Measurements from ENCODE around the gene EPC2. TPM values are rescaled to one million over a fixed set of nuclear protein-coding genes. Genes with fewer than 3 reads are reported as not detected.
"Not testable (repeated sequence)": the region's sequence is repeated elsewhere in the genome, so short reads cannot be mapped to it uniquely, and the experiment has no call there.

Gene EPC2
- total RNA-seq, 1 donor from 2014 or later, result 36.2 TPM

GRCh38 chr2:148638543-148638942 is 6.0 kb upstream of the EPC2 start:
- intact Hi-C loops (cut with micrococcal nuclease), result no loop called here

DNA sequence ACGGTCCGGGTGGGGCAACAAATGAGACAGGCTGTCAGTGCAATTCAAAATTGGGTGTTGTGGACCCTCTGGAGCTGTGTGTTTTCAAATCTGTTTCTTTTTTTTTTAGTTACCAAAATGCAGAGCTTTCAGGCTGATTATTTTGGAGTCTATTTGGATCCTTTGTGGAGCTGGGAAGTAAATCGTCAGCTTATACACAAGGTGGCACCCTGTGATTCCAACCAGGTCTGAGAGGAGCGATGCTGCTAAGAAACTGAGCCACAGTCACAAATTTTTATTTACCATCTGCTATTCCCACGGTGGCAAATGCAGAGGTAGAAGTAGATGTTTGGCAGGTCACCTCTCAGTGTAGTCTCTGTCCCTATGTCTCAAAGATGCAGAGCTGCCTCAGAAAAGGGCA is 3.8 kb upstream of the EPC2 start:
- intact Hi-C loops (cut with micrococcal nuclease), result loop anchor here (5.0 to 10.0 kb wide), 2 partner anchors 796 to 1343 kb away; partner anchors contain the start of gene ACVR2A

GRCh38 chr2:148642112-148642744 is 2.3 kb upstream of the EPC2 start:
- intact Hi-C loops (cut with micrococcal nuclease), result loop anchor here (5.0 to 10.0 kb wide), 2 partner anchors 797 to 1345 kb away; partner anchors contain the start of gene ACVR2A

DNA sequence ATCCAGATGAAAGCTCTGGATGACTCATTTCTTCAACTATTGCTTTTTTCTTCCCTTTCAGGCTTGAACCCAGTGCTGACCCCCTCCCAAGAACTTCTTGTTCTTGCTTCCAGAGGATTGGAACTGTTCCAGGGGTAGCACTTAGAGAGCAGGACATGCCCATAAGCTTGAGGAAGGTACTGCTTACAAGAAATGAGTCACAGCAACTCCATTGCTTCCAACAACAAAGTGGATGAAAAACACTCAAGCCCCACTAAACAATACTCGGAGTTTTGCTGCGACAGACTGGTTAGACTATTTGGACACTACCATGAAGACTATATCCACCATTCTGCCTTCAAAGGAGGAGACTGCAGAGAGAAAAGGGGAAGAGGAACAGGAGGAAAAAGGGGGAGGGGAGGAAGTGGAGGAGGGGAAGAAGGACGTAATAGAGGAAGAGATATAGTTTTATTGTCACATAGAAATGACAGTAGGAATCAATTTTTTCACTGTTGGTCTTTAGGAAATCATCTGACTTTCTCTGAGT is 1.6 kb upstream of the EPC2 start:
- intact Hi-C loops (cut with micrococcal nuclease), result loop anchor here (5.0 to 10.0 kb wide), 2 partner anchors 798 to 1346 kb away; partner anchors contain the start of gene ACVR2A

DNA sequence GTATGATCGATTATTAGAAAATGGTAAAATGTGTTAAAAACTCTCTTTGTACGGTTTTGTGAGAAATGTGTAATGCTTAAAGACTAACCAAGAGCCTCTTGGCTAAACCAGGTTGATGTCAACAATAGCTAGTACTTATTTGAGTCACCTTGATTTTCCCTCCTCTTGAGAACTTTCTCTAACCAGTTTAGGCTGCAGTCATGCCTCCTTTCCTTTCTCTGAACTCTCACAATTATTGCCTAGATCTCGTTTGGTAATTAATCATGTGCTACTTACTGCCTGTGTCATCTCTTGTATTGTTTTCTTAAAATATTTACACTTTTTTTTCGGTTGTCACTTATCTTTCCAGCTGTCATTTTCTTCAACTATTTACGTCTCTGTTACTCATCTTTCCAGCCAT is 1.1 kb upstream of the EPC2 start:
- intact Hi-C loops (cut with micrococcal nuclease), result loop anchor here (5.0 to 10.0 kb wide), 2 partner anchors 799 to 1346 kb away; partner anchors contain the start of gene ACVR2A

DNA sequence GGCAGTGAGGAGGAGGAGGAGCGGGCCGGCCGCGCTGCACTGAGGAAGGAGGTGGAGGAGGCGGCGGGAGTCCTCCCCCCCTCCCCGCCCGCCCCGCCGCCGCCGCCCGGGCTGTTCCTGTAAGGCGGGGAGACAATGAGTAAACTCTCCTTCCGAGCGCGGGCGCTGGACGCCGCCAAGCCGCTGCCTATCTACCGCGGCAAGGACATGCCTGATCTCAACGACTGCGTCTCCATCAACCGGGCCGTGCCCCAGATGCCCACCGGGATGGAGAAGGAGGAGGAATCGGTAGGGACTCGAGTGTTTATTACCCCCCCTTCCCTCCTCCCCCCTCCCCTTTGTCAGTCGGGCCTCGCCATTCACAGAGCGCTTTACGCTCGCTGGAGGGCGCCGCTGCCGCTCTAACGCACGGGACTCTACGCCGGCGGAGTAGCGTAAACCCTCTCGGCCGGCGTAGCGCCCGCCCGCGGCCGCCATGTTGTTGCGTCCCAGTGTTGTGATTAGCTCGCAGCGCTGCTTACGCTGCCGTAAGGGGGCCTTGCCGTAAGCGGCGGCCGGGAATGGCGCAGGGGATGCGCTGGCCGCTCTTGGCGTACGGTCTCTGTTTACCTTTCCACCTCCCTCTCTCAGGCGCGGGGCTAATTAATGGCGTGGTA is 460 bp downstream of the EPC2 start:
- intact Hi-C loops (cut with micrococcal nuclease), result loop anchor here (1.0 to 10.0 kb wide), 11 partner anchors 42 to 1348 kb away; partner anchors contain the start of genes ACVR2A, KIF5C, MMADHC and ORC4

DNA sequence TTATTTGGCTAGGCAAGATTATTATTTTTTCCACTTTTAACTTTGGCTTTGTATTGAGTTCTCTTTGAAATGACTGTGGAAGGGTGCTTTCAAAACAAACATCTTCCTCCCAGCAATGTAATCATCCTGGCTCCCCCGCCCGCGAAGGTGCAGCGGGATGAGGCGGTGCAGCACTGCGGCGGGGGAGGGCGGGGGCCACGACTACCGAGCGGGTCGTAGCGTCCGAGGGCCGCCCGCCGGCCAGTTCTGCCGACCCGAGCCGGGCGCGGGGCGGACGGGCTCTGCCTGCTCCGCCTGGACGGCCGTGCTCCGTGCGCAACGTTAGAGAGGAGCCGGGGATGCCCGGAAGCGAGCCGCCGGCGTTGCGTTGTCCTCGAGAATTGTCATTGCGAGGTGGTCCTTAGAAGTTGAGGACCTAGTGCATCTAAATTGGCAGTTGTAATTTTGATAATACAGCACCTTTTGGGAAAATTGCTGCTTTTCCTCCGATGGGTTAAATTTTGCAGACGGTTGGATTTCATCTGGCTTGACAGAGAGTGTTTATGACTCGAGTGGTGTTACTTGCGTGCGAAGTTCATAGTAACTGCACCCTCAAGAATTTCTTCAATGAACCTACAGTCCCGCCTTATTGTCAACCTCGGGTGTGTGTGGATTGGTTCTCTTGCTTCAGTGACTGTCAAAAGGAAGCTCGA is 1.1 kb downstream of the EPC2 start:
- intact Hi-C loops (cut with micrococcal nuclease), result loop anchor here (1.0 to 10.0 kb wide), 12 partner anchors 14 to 942 kb away; partner anchors contain the start of genes ACVR2A, KIF5C, MMADHC and ORC4

- intact Hi-C loops (cut with micrococcal nuclease), result loop anchor here (1.0 to 10.0 kb wide), 6 partner anchors 13 to 941 kb away; partner anchors contain the start of genes ACVR2A and MMADHC
These were observed 1.6 kb downstream of the EPC2 start for GRCh38 chr2:148646231-148646559.

- intact Hi-C loops (cut with micrococcal nuclease), result loop anchor here (2.0 to 10.0 kb wide), 4 partner anchors 27 to 940 kb away; partner anchors contain the start of genes ACVR2A and MMADHC
These were observed 3.2 kb downstream of the EPC2 start for GRCh38 chr2:148647711-148648110.

GRCh38 chr2:148649936-148650335 is 5.4 kb downstream of the EPC2 start:
- intact Hi-C loops (cut with micrococcal nuclease), result loop anchor here (5.0 to 10.0 kb wide), 3 partner anchors 337 to 937 kb away; partner anchors contain the start of genes ACVR2A and MMADHC

DNA sequence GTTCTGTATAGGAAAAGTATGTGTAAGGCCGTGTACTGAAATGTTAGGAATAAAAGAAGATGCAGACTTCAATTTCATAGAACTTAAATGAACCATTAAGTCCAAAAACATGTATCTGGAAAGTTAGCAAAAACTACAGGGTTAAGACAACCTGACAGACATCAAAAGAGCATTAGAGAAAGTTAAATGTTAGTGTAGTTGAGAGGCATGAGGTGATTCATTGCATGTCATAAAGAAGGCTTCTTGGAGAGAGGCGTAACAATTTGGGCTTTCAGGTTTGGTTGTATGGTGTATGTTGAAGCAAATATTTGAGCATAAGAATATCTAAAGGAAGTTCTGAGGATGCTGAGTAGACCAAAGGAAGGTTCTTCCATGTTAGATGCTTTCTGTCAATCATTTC is 6.3 kb downstream of the EPC2 start:
- intact Hi-C loops (cut with micrococcal nuclease), result no loop called here

DNA sequence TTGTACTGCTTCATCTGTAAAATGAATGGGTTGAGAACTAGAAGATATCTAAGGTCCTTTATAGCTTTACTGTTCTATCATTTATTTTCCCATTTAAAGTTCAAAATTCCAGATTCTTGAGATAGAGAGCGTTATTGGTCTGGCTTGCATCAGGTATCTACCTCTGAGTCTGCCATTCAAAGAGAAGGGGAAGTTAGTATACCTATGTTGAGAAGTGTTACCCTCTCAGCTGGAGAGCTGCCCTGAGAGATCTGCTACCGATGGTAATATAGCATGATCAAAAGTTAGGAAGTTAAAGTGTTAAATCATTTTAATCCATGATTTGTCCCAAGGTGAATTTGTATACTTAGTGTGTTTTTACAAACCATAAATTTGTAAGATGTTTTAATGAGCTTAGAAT is 7.4 kb downstream of the EPC2 start:
- intact Hi-C loops (cut with micrococcal nuclease), result no loop called here

DNA sequence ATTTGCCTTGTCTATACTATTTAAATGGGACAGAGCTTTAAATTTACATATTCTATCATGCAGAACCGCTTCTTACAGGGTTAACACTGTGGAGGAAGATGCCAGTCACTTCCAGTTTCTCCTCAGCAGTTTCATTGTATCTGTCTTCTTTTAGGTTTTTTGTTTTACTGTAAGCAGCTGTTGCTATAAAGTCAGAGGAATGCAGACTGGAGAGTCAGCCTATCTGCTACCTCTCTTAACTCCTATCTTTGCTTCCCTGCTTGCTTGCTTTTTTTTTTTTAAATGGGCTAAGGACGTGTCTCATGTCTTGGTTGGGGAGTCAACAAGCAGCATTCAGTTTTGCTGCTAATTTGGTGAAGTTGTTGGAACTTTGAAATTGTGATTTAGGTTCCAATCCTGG is 8.9 kb downstream of the EPC2 start:
- intact Hi-C loops (cut with micrococcal nuclease), result no loop called here

DNA sequence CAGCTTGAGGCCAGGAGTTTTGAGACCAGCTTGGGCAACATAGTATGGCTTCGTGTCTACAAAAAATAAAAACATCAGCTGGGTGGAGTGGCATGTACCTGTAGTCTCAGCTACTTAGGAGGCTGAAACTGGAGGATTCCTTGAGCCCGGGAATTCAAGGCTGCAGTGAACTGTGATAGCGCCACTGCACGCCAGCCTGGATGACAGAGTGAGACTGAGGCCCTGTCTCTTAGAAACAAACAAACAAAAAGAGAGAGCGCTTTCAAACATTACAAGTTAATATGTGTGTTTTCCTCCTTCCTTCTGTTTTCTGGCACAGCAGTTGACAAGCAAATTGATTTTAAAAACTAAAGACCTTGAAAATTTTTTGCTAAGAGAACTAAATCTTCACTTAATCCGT is 9.9 kb downstream of the EPC2 start:
- intact Hi-C loops (cut with micrococcal nuclease), result no loop called here

DNA sequence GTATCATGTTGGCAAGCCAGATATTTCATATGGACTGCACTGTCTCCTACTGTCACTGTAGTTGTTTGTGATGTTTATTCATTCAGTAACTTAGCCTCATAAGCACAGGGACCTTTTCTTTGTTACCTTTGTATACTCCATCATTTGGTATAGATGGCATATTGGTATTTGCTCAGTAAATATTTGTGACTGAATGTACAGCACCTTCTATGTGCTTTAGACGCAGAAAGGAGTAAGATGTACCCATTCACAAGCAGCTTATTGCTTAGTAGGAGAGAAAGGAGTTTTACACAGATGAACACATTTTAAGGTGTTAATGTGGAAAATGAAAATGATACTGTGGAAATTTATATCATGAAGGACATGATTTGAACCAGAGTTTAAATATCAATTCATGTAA is 12.0 kb downstream of the EPC2 start:
- intact Hi-C loops (cut with micrococcal nuclease), result no loop called here

GRCh38 chr2:148658807-148659722 is 14.5 kb downstream of the EPC2 start:
- intact Hi-C loops (cut with micrococcal nuclease), result loop anchor here (1.0 kb wide), 1 partner anchor 13 kb away; no protein-coding TSS in a partner anchor

DNA sequence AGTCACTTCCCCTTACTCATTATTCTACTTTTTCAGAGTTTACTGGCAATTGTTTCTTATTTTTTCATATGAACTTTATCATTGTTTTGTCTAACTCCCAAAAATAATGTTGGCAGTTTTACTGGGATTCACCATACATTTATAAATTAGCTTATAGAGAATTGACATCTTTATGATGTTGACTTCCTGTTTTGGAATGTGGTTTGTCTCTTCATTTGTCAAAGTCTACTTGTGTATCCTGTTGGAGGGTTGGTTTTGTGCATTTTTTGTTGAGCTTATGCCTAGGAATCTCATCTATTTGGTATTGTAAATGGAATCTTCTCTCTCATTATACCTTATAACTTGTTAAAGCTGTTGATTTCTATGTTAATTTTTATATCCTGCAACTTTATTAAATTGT is 16.4 kb downstream of the EPC2 start:
- intact Hi-C loops (cut with micrococcal nuclease), result no loop called here

- intact Hi-C loops (cut with micrococcal nuclease), result not testable (repeated sequence)
These were observed 17.8 kb downstream of the EPC2 start for GRCh38 chr2:148662332-148662731.

- intact Hi-C loops (cut with micrococcal nuclease), result no loop called here
These were observed 19.7 kb downstream of the EPC2 start for GRCh38 chr2:148664229-148664628.

DNA sequence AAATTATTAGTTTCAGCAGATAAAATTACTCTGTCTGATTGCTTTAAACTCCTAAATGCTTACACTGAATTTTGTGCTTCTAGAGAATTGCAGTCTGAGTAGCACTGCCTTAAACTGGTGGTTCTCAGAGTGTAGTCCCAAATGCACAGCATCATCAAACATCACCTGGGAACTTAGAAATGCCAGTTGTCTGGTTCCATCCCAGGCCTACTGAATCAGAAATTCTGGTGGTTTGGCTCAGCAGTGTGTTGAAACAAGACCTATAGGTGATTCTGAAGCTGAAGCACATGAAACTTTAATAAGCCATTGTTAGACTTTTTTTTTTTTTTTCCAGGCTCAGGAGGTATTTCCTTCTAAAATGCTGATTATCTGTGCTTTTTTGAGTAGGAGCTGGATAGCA is 22.0 kb downstream of the EPC2 start:
- intact Hi-C loops (cut with micrococcal nuclease), result no loop called here

Data from T-helper 2 cell treated with Interferon-gamma antibody and Interleukin-4, amounts not matched to agents 100 ng/mL and 5 ng/mL, for 36 hours (primary cell).